WTC11 (cell line): ENCODE data around the gene ANKRD2. TPM values are rescaled to one million over a fixed set of nuclear protein-coding genes. Genes with fewer than 3 reads are reported as not detected.

ENCODE experiments used
- ATAC-seq: fragments of 200-7000 bp; cut with Tn5 transposase; 2 replicates; pipeline ENCODE4 v1.10.0; 2021; ENCODE audit warnings: mild to moderate bottlenecking, moderate library complexity
- CTCF ChIA-PET: fragments of 300-600 bp; sonication (Branson Sonifier 250); formaldehyde crosslinking; loops from one replicate; lab custom pipeline; 2021; ENCODE audit warnings: antibody characterized with exemption; lab: Charles Lee
- POLR2A ChIA-PET: fragments of 350-600 bp; sonication (Branson Sonifier 250); formaldehyde crosslinking; loops from one replicate; lab custom pipeline; 2021; ENCODE audit warnings: antibody characterized with exemption; lab: Charles Lee
- DNase-seq: peaks from one replicate; pipeline ENCODE4 v3.0.0; 2021; ENCODE audit warnings: low spot score
- H3K27ac Mint-ChIP-seq: 2 replicates; pipeline ENCODE4 v1.8.0; 2021; ENCODE audit warnings: mixed read lengths
- H3K27me3 Mint-ChIP-seq: 2 replicates; pipeline ENCODE4 v1.8.0; 2021; ENCODE audit warnings: low read depth, mild to moderate bottlenecking, moderate library complexity, mixed read lengths
- H3K36me3 Mint-ChIP-seq: 2 replicates; pipeline ENCODE4 v1.8.0; 2021; ENCODE audit warnings: mixed read lengths
- H3K4me1 Mint-ChIP-seq: 2 replicates; pipeline ENCODE4 v1.8.0; 2022; ENCODE audit warnings: mixed read lengths
- H3K4me3 Mint-ChIP-seq: 2 replicates; pipeline ENCODE4 v1.8.0; 2021; ENCODE audit warnings: mild to moderate bottlenecking, moderate library complexity, mixed read lengths
- H3K9me3 Mint-ChIP-seq: 2 replicates; pipeline ENCODE4 v1.8.0; 2021; ENCODE audit warnings: mixed read lengths
- CREM ChIP-seq: sonication (generic); formaldehyde crosslinking; IDR thresholded peaks from 2 replicates; pipeline ENCODE4 v1.8.1; 2022; ENCODE audit warnings: mild to moderate bottlenecking, missing genetic modification reagents, moderate library complexity
- ETV6 ChIP-seq: sonication (generic); formaldehyde crosslinking; IDR thresholded peaks from 2 replicates; pipeline ENCODE4 v1.8.1; 2022; ENCODE audit warnings: mild to moderate bottlenecking, missing genetic modification reagents
- FOXP1 ChIP-seq: sonication (generic); formaldehyde crosslinking; IDR thresholded peaks from 2 replicates; pipeline ENCODE4 v1.8.0; 2022; ENCODE audit warnings: missing genetic modification reagents, mild to moderate bottlenecking, moderate library complexity, borderline replicate concordance
- GRHL2 ChIP-seq: fragments of 250-450 bp; sonication (Bioruptor Pico); IDR thresholded peaks from 2 replicates; pipeline ENCODE4 v1.8.0; 2022; ENCODE audit warnings: mild to moderate bottlenecking, moderate library complexity; ENCODE audit not compliant: insufficient replicate concordance, severe bottlenecking
- JAZF1 ChIP-seq: fragments of 250-450 bp; sonication (Bioruptor Pico); IDR thresholded peaks from 2 replicates; pipeline ENCODE4 v1.9.0; 2021; ENCODE audit warnings: moderate library complexity, mild to moderate bottlenecking, inconsistent platforms
- MXD4 ChIP-seq: fragments of 250-450 bp; sonication (Bioruptor Pico); IDR thresholded peaks from 2 replicates; pipeline ENCODE4 v1.8.0; 2021; ENCODE audit warnings: mild to moderate bottlenecking, moderate library complexity, borderline replicate concordance
- MYBL2 ChIP-seq: sonication (generic); formaldehyde crosslinking; IDR thresholded peaks from 2 replicates; pipeline ENCODE4 v1.8.1; 2023; ENCODE audit warnings: mild to moderate bottlenecking, moderate library complexity, missing genetic modification reagents
- NR1H2 ChIP-seq: sonication (generic); formaldehyde crosslinking; IDR thresholded peaks from 2 replicates; pipeline ENCODE4 v1.9.0; 2021; ENCODE audit warnings: mild to moderate bottlenecking, moderate library complexity, missing genetic modification reagents
- NR2C2 ChIP-seq: sonication (generic); formaldehyde crosslinking; IDR thresholded peaks from 2 replicates; pipeline ENCODE4 v1.8.0; 2022; ENCODE audit warnings: mild to moderate bottlenecking, missing genetic modification reagents
- SMAD4 ChIP-seq: sonication (generic); formaldehyde crosslinking; IDR thresholded peaks from 2 replicates; pipeline ENCODE4 v1.8.0; 2022; ENCODE audit warnings: mild to moderate bottlenecking, missing genetic modification reagents
- ZNF138 ChIP-seq: sonication (generic); formaldehyde crosslinking; conservative IDR thresholded peaks from 2 replicates; pipeline ENCODE4 v1.8.1; 2022; ENCODE audit warnings: mild to moderate bottlenecking, moderate library complexity, missing genetic modification reagents
- total RNA-seq: library from RNA; stranded (reverse); gene quantifications from 3 replicates; pipeline ENCODE4 v1.2.3, GENCODE V29; 2021
- TF ChIP-seq, protein P1 (sequence below): sonication (generic); formaldehyde crosslinking; IDR thresholded peaks from 2 replicates; pipeline ENCODE4 v1.8.1; 2023; ENCODE audit warnings: mild to moderate bottlenecking, missing genetic modification reagents, borderline replicate concordance
- TF ChIP-seq, protein P2 (sequence below): sonication (generic); formaldehyde crosslinking; conservative IDR thresholded peaks from 2 replicates; pipeline ENCODE4 v1.8.1; 2022; ENCODE audit warnings: mild to moderate bottlenecking, missing genetic modification reagents
- TF ChIP-seq, protein P3 (sequence below): sonication (generic); formaldehyde crosslinking; IDR thresholded peaks from 2 replicates; pipeline ENCODE4 v1.8.1; 2023; ENCODE audit warnings: mild to moderate bottlenecking, missing genetic modification reagents, moderate library complexity
- TF ChIP-seq, protein P4 (sequence below): sonication (generic); formaldehyde crosslinking; IDR thresholded peaks from 2 replicates; pipeline ENCODE4 v1.8.0; 2022; ENCODE audit warnings: mild to moderate bottlenecking, missing genetic modification reagents
- TF ChIP-seq, protein P5 (sequence below): fragments of 250-450 bp; sonication (Bioruptor Pico); IDR thresholded peaks from 2 replicates; pipeline ENCODE4 v1.9.0; 2021; ENCODE audit warnings: mild to moderate bottlenecking, borderline replicate concordance

The ANKRD2 gene
- total RNA-seq, 1 experiment from 2014 or later: not detected

DNA sequence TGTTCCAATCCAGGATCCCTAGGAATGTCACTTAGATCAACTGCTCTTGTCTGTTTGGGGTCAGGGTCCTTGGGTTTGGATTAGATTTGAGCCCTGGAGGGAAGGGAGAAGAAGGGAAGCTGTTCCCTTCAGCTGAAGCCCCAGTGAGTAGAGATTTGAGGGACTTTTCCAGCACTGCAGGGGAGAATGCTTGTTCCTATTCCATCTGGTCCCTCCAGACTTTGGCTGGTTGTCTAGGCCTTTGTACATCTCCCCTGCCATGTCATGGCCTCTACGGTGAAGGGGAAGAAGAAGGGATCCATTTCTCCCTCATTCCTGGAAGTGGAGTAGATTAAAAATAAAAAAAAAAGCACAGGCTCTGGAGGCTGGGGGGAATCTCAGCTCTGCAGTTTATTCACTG, 28.0 kb downstream of the ANKRD2 start:
- ATAC-seq (no peak), DNase-seq (no peak)
- H3K9me3 Mint-ChIP-seq: no peaks in the 10 kb centered on the region
- POLR2A ChIA-PET: no interaction called here
- H3K4me1 Mint-ChIP-seq: peaks cover 4% of the 10 kb centered on the region
- H3K36me3 Mint-ChIP-seq: no peaks in the 10 kb centered on the region
- TF ChIP-seq MXD4 (CRISPR knock-in tag) (no peak), MYBL2 (CRISPR knock-in tag) (no peak), ZNF138 (CRISPR knock-in tag) (no peak), JAZF1 (no peak), ETV6 (CRISPR knock-in tag) (no peak), NR2C2 (CRISPR knock-in tag) (no peak), SMAD4 (CRISPR knock-in tag) (no peak), CREM (CRISPR knock-in tag) (no peak), NR1H2 (CRISPR knock-in tag) (no peak), GRHL2 (CRISPR knock-in tag) (no peak), FOXP1 (CRISPR knock-in tag) (no peak)
- TF ChIP-seq, protein P1, sequence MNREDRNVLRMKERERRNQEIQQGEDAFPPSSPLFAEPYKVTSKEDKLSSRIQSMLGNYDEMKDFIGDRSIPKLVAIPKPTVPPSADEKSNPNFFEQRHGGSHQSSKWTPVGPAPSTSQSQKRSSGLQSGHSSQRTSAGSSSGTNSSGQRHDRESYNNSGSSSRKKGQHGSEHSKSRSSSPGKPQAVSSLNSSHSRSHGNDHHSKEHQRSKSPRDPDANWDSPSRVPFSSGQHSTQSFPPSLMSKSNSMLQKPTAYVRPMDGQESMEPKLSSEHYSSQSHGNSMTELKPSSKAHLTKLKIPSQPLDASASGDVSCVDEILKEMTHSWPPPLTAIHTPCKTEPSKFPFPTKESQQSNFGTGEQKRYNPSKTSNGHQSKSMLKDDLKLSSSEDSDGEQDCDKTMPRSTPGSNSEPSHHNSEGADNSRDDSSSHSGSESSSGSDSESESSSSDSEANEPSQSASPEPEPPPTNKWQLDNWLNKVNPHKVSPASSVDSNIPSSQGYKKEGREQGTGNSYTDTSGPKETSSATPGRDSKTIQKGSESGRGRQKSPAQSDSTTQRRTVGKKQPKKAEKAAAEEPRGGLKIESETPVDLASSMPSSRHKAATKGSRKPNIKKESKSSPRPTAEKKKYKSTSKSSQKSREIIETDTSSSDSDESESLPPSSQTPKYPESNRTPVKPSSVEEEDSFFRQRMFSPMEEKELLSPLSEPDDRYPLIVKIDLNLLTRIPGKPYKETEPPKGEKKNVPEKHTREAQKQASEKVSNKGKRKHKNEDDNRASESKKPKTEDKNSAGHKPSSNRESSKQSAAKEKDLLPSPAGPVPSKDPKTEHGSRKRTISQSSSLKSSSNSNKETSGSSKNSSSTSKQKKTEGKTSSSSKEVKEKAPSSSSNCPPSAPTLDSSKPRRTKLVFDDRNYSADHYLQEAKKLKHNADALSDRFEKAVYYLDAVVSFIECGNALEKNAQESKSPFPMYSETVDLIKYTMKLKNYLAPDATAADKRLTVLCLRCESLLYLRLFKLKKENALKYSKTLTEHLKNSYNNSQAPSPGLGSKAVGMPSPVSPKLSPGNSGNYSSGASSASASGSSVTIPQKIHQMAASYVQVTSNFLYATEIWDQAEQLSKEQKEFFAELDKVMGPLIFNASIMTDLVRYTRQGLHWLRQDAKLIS (CRISPR knock-in tag): no peak
- TF ChIP-seq, protein P2, sequence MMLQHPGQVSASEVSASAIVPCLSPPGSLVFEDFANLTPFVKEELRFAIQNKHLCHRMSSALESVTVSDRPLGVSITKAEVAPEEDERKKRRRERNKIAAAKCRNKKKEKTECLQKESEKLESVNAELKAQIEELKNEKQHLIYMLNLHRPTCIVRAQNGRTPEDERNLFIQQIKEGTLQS: no peak
- TF ChIP-seq, protein P3, sequence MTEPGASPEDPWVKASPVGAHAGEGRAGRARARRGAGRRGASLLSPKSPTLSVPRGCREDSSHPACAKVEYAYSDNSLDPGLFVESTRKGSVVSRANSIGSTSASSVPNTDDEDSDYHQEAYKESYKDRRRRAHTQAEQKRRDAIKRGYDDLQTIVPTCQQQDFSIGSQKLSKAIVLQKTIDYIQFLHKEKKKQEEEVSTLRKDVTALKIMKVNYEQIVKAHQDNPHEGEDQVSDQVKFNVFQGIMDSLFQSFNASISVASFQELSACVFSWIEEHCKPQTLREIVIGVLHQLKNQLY: no peak
- TF ChIP-seq, protein P4, sequence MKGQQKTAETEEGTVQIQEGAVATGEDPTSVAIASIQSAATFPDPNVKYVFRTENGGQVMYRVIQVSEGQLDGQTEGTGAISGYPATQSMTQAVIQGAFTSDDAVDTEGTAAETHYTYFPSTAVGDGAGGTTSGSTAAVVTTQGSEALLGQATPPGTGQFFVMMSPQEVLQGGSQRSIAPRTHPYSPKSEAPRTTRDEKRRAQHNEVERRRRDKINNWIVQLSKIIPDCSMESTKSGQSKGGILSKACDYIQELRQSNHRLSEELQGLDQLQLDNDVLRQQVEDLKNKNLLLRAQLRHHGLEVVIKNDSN: no peak
- TF ChIP-seq, protein P5, sequence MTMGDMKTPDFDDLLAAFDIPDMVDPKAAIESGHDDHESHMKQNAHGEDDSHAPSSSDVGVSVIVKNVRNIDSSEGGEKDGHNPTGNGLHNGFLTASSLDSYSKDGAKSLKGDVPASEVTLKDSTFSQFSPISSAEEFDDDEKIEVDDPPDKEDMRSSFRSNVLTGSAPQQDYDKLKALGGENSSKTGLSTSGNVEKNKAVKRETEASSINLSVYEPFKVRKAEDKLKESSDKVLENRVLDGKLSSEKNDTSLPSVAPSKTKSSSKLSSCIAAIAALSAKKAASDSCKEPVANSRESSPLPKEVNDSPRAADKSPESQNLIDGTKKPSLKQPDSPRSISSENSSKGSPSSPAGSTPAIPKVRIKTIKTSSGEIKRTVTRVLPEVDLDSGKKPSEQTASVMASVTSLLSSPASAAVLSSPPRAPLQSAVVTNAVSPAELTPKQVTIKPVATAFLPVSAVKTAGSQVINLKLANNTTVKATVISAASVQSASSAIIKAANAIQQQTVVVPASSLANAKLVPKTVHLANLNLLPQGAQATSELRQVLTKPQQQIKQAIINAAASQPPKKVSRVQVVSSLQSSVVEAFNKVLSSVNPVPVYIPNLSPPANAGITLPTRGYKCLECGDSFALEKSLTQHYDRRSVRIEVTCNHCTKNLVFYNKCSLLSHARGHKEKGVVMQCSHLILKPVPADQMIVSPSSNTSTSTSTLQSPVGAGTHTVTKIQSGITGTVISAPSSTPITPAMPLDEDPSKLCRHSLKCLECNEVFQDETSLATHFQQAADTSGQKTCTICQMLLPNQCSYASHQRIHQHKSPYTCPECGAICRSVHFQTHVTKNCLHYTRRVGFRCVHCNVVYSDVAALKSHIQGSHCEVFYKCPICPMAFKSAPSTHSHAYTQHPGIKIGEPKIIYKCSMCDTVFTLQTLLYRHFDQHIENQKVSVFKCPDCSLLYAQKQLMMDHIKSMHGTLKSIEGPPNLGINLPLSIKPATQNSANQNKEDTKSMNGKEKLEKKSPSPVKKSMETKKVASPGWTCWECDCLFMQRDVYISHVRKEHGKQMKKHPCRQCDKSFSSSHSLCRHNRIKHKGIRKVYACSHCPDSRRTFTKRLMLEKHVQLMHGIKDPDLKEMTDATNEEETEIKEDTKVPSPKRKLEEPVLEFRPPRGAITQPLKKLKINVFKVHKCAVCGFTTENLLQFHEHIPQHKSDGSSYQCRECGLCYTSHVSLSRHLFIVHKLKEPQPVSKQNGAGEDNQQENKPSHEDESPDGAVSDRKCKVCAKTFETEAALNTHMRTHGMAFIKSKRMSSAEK: no peak
- no peaks in the 10 kb centered on the region for H3K27me3 Mint-ChIP-seq
- H3K4me3 Mint-ChIP-seq: no peak overlapping the region
- CTCF ChIA-PET: interaction anchor here (1.1 kb wide), 1 partner anchor 29 kb away, joined by 3 read pairs; no protein-coding TSS in a partner anchor
- H3K27ac Mint-ChIP-seq: no peak overlapping the region
